GM21515 (cell line): ENCODE results near the gene AGPS.

Experiments used
- ATAC-seq: cut with Tn5 transposase; IDR thresholded peaks from one replicate; pipeline ENCODE4 v1.9.1; 2021; ENCODE audit not compliant: unreplicated experiment

The AGPS gene

GRCh38 chr2:177582000-177582399 is 189.4 kb downstream of the AGPS start:
- no peak for ATAC-seq

DNA sequence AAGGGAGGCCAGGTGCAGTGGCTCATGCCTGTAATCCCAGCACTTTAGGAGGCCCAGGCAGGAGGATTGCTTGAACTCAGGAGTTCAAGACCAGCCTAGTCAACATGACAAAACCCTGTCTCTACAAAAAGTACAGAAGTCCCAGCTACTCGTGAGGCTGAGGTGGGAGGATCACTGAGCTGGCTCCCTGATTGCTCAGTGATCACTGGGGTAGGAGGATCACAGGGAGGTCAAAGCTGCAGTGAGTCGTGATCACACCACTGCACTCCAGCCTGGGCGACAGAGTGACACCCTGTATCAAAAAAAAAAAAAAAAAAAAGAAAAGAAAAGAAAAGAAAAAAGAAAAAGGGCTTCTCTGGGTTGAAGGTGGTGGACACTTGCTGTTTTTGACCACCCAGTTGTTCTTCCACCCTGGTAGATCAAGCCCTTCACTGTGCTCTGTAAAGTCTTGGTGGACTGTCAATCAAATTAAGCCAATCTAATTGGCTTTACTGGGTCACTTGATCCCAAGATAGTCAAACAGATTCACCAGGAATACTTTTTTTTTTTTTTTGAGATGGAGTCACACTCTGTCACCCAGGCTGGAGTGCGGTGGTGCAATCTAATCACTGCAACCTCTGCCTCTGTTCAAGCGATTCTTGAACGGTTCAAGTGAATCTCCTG is 191.6 kb downstream of the AGPS start:
- ATAC-seq, result no peak

DNA sequence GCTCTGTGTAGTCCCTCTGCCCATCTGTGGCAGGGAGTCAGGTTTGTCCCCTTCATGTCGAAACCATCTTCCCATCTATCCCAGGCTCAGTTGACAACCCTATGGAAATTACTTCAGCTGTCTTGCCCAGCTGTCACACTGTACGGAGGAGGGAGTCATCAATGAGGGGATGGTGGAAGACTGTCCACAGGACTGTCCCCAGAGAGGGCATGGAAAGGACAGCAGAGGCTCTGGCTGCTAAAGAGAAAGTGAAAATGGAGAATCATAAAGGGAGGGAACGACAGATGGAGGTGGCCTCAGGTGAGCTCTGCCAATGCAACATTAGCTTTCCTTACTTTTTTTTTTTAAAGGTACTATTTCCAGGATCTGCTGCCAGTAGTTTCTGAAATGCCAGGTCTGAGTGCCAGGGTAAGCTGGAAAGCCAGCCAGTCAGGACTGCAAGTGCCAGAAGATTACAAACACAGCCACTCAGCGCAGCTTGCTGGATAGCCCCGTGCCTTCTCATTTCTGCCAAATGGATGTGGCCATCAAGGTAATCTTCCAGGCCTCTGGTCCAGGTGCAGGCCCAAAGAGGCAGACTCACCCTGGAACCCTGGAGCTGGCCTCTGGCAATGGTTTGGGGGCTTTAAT is 192.8 kb downstream of the AGPS start:
- ATAC-seq, result no peak

DNA sequence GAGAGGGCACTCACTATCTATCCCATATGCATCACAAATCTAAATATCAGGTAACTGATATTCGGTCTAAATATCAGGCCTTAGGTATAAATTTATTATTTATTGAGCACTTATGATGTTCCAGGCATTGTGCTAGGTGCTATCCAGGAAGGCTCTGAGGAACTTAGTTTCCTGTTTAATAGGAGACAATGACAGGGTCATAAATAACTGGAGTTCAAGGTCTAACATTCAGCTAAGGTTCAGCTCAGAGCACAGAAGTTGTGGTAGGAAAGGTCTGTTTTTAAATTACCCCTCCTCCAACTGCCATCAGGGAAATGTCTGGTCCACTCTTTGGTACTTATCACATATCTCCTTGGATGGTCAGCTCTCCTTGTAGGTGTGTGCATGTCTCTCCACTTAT is 193.6 kb downstream of the AGPS start:
- no peak for ATAC-seq

DNA sequence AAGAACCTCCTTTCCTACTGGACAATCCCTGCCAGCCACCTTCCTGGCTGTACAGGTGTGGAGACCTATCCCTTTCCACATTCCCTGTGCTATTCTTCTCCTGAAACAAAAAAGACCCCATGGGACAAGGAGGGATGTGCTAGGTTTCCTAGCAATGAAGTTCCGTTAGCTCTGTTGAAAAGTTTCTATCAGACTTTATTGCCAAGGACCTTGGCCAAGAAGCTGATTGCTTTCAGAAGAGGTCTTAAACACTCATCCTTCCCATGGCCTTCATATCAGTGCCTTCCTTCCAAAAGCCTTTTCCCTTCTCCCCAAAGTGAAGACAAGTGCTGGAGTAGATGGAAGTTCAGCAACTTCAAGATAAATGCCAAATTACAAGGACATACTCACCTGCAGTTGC is 194.8 kb downstream of the AGPS start:
- no peak for ATAC-seq

DNA sequence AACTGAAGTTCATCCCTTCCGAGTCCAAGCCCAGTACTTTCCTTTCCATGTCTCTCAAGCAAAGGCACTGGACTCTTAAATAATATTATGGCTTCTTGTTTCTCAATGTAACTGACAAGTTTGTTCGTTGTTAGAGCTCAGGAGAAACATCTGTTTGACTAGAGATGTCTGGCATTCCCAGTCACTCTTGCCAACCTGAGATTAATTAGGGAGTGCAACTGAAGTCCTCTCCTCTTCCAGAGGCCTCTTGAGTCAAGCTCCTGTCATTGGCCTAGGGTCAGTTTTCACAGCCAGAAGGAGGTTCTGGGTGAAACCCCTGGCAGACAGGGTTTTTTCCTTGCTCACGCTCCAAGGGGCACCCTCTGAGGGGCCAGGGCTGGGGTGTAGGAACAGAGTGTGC is 196.1 kb downstream of the AGPS start:
- no peak for ATAC-seq

DNA sequence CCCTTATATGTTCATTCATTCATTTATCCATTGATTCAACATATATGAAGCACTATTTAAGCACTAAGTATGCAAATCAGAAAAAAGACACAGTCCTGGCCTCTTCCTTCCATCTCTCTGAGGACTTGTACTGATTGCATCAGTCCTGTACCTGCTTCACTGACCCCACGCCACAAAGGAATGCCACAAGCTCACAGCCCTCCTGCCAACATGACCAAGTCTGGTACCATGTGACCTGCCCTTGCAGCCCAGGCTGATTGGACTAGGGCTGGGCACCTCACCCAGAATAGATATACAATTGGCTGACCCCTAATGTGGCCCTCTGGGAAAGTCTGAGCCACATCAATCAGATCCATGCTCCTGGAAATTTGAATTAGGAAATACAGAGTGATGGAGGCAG is 196.6 kb downstream of the AGPS start:
- ATAC-seq, result no peak

- no peak for ATAC-seq
These were observed 199.8 kb downstream of the AGPS start for GRCh38 chr2:177592397-177592796.

GRCh38 chr2:177592945-177593344 is 200.4 kb downstream of the AGPS start:
- ATAC-seq, result no peak

GRCh38 chr2:177593402-177593801 is 200.8 kb downstream of the AGPS start:
- ATAC-seq, result no peak
